ENCODE data around the gene TLCD2.
"Not testable (repeated sequence)": the region's sequence is repeated elsewhere in the genome, so short reads cannot be mapped to it uniquely, and the experiment has no call there.

The TLCD2 gene

DNA sequence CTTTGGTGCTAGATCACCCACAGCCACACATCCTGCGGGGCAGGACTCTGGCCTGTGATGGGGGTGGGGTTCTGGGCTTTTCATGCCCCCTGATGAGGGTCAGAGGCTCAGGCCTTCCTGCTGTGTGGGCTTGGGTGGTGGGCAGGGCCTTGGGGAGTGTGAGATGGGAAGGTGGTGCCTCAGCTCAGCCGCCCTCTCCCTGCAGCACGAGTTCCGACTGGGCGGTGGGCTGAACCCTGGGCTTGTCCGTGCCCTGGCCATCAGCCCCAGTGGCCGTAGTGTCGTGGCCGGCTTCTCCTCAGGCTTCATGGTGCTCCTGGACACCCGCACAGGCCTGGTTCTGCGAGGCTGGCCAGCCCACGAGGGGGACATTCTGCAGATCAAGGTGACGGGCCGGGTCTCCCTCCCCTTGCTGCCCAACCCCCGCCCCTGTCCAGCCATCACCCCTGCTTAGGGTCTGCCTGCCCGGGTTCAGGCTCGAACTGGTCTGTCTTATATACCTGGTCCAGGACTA lies 25.7 kb upstream of the TLCD2 start:
- DNase-seq (ENCODE audit: low spot score), result no peak

DNA sequence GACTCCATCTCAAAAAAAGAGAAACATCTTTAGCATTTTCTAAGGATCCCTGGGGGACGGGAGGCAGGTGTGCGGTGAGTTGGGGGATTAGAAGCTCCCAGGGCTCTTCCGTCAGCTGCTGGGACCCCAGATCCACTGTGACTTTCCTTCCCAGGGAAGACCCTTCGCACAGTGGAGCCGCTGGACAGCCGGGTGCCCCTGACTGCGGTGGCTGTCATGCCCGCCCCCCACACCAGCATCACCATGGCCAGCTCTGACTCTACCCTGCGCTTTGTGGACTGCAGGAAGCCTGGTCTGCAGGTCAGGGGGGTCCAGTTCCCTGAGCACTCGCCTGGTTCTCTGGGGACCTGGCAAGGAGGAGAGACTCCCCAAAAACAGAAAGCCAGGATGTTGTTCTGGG lies 25.2 kb upstream of the TLCD2 start:
- DNase-seq (ENCODE audit: low spot score), result no peak

DNA sequence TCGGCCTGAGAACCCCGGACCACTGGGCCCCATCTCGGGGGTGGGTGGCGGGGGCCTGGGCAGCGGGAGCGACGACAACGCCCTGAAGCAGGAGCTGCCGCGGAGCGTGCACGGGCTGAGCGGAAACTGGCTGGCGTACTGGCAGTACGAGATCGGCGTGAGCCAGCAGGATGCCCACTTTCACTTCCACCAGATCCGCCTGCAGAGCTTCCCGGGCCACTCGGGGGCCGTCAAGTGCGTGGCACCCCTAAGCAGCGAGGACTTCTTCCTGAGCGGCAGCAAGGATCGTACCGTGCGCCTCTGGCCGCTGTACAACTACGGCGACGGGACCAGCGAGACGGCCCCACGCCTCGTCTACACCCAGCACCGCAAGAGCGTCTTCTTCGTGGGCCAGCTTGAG lies 23.6 kb upstream of the TLCD2 start:
- DNase-seq (ENCODE audit: low spot score), result no peak

DNA sequence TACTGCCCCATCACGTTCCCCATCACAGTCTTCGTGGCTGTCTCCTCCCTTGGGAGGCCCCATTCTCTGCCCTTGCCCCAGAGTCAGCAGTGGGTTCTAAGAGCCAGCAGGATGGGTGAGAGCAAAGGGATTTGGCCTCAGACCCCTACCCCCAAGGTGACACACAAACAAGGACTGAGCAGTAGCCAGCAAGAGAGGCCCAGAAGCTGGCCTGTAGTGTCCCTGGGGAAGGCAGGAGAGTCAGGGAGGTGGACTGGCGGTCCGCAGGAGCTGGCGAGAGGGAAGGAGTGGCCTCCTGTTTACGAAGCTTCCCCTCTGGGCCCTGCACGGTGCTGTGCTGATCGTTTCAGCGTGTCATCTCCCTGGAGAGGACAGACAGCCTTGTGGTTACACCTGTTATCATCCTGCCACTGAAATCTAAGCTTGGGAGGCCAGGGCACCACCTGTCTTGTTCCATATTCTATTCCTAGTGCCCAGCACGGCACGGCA lies 22.7 kb upstream of the TLCD2 start:
- DNase-seq (ENCODE audit: low spot score), result no peak

DNA sequence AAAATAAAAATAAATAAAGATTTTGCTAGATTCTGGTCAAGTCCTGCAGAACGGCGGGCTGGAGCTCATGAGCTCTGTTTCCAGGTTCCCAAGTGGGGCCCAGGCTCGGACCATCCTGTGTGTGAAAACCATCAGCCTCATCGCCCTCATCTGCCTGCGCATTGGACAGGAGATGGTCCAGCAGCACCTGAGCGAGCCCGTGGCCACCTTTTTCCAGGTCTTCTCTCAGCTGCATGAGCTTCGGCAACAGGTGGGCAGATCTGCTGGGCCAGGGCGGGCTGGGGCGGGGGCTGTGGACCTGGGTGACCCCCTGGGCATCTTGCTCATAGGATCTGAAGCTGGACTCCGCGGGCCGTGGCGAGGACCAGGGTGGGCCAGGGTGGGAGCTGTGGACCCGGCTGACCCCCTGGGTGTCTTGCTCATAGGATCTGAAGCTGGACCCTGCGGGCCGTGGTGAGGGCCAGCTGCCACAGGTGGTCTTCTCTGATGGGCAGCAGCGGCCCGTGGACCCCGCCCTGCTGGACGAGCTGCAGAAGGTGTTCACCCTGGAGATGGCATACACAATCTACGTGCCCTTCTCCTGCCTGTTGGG lies 22.2 kb upstream of the TLCD2 start:
- DNase-seq (ENCODE audit: low spot score), result no peak

DNA sequence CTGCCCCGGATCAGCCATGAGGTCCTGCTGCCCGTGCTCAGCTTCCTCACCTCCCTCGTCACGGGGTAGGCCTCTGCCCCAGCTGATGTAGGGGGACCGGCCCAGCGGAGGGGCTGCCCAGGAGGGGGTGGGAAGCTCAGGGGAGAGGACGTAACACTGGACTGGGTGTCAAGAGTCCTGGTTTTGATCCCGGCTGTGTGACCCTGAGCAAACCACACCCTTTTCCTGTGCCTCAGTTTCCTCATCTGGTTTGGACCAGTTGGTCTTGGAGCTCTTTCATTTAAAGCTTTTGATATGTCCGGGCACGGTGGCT lies 21.0 kb upstream of the TLCD2 start:
- DNase-seq (ENCODE audit: low spot score), result no peak

DNA sequence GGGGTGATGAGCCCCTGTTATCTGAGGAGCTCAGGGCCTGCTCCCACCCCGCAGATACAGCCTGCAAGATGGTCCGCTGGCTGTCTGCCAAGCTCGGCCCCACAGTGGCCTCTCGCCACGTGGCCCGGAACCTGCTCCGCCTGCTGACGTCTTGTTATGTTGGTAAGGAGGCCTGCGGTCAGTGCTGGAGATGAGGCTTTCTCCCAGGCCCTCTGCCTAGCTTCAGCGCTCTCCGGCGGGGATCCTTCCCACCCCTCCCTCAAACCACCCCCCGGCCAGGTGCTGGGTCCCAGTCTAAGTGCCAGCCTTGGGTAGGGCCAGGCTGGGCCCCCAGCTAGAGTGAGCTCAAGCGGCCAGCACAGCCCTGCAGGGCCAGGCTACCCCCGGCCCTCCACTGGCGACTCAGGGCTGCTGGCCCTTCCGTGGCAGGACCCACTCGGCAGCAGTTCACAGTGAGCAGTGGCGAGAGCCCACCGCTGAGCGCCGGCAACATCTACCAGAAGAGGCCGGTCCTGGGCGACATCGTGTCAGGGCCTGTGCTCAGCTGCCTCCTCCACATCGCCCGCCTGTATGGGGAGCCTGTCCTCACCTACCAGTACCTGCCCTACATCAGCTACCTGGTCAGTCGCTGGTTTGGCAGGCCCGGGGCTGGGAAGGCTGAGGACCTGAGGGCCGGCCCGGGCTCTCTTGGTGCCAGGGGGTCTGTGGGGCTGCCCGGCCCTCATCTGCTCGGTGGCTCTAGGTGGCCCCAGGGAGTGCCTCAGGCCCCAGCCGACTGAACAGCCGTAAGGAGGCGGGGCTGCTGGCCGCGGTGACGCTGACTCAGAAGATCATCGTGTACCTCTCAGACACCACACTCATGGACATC lies 20.4 kb upstream of the TLCD2 start:
- DNase-seq (ENCODE audit: low spot score), result no peak

DNA sequence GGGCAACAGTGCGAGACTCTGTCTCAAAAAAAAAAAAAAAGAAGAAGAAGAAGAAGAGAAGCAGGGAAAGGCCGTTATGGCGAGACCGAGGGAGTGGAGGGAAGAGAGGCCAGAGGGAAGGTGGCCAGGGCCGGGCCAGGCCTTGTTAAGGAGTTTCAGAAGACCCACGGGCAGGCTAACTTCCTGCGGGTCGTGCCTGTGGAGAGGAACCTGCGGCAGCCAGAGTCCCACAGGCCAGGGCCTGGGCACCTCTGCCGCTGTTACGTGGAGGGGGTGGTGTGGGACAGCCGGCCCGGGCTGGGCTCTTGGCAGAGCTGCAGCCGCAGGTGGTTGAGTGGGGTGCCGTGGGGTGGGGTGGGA lies 19.8 kb upstream of the TLCD2 start:
- DNase-seq (ENCODE audit: low spot score), result no peak

DNA sequence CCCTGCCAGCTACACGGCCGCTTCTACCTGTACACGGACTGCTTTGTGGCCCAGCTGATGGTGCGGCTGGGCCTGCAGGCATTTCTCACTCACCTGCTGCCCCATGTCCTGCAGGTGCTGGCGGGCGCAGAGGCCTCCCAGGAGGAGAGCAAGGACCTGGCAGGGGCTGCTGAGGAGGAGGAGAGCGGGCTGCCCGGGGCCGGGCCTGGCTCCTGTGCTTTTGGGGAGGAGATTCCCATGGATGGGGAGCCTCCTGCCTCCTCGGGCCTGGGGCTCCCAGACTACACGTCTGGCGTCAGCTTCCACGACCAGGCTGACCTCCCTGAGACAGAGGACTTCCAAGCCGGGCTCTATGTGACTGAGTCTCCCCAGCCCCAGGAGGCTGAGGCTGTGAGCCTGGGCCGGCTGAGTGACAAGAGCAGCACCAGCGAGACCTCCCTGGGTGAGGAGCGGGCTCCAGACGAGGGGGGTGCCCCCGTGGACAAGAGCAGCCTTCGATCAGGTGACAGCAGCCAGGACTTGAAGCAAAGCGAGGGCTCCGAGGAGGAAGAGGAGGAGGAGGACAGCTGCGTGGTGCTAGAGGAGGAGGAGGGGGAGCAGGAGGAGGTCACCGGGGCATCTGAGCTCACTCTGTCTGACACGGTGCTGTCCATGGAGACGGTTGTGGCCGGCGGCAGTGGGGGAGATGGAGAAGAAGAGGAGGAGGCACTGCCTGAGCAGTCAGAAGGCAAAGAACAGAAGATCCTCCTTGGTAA lies 17.9 kb upstream of the TLCD2 start:
- DNase-seq (ENCODE audit: low spot score), result no peak

DNA sequence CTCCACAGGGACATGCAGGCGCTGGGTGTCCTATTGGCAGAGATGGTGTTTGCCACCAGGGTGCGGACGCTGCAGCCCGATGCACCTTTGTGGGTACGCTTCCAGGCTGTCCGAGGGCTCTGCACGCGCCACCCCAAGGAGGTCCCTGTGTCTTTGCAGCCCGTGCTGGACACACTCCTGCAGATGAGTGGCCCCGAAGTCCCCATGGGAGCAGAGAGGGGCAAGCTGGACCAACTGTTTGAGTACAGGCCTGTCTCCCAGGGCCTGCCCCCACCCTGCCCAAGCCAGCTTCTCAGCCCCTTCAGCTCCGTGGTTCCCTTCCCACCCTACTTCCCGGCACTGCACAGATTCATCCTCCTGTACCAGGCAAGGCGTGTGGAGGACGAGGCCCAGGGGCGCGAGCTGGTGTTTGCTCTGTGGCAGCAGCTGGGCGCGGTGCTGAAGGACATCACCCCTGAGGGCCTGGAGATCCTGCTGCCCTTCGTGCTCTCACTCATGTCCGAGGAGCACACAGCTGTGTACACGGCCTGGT lies 17.1 kb upstream of the TLCD2 start:
- no peak for DNase-seq (ENCODE audit: low spot score)

DNA sequence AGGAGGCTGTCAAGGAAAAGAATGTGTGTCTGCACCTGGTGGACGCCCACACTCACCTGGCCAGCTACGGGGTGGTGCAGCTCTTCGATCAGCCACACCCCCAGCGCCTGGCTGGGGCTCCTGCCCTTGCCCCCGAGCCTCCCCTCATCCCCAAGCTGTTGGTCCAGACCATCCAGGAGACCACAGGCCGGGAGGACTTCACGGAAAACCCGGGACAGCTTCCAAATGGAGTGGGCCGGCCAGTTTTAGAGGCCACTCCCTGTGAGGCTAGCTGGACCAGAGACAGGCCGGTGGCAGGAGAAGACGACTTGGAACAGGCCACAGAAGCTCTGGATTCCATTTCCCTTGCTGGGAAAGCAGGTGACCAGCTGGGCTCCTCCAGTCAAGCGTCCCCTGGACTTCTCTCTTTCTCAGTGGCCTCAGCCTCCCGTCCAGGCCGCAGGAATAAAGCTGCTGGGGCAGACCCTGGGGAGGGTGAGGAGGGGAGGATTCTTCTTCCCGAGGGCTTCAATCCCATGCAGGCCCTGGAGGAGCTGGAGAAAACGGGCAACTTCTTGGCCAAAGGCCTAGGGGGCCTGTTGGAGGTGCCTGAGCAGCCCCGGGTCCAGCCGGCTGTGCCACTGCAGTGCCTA lies 16.6 kb upstream of the TLCD2 start:
- DNase-seq (ENCODE audit: low spot score), result no peak

DNA sequence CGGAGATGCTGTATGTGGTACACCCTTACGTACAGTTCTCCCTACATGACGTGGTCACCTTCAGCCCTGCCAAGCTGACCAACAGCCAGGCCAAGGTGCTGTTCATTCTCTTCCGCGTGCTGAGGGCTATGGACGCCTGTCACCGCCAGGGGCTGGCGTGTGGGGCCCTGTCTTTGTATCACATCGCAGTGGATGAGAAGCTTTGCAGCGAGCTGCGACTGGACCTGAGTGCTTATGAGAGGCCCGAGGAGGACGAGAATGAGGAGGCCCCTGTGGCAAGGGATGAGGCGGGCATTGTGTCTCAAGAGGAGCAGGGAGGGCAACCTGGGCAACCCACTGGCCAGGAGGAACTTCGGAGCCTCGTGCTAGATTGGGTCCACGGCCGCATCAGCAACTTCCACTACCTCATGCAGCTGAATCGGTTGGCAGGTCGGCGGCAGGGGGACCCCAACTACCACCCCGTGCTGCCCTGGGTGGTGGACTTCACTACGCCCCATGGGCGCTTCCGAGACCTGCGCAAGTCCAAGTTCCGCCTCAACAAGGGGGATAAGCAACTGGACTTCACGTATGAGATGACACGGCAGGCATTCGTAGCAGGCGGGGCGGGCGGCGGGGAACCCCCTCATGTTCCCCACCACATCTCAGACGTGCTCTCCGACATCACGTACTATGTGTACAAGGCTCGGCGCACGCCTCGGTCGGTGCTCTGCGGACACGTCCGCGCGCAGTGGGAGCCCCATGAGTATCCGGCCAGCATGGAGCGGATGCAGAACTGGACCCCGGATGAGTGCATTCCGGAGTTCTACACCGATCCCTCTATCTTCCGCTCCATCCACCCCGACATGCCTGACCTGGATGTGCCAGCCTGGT lies 15.7 kb upstream of the TLCD2 start:
- no peak for DNase-seq (ENCODE audit: low spot score)

DNA sequence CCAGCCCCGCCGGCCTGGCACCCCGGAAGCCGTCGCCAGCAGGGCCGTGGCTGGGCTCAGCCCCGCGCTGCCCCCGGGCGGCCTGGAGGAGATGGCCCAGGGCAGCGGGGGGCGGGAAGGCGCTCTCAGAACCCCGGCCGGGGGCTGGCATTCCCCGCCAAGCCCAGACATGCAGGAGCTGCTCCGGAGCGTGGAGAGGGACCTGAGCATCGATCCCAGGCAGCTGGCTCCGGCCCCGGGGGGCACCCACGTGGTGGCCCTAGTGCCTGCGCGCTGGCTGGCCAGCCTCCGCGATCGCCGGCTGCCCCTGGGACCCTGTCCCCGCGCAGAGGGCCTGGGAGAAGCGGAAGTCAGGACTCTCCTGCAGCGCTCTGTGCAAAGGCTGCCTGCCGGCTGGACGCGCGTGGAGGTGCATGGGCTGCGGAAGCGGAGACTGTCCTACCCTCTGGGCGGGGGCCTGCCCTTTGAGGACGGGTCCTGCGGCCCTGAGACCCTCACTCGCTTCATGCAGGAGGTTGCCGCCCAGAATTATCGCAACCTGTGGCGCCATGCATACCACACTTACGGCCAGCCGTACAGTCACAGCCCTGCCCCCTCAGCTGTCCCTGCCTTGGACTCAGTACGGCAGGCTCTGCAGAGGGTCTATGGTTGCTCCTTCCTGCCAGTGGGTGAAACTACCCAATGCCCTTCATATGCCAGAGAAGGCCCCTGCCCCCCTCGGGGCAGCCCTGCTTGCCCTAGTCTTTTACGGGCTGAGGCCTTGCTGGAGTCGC lies 14.9 kb upstream of the TLCD2 start:
- DNase-seq (ENCODE audit: low spot score), result no peak

DNA sequence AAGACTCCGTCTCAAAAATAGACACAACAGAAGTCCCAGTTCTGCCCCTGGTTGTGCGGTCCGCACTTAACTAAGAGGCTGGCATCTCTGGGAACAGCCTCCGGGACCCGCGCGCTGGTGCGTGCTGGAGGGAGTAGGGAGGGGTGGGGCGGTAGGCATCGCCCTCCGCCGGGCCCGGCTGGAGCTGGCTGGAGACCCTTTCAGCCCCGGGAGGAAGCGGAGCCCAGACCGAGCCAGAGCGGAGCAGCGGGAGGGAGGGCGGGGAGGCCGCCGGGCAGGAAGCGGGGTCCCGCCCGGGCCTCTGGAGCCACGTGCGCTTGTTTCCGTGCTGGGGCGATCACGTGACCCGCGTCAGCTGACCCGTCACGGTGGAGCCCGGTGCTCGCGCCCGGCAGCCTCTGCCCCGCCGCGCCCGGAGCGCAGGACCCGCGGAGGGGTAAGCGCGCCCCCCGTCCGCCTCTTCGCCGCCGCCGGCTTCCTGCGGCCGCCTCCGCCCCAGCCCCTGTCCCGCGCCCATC lies 14.2 kb upstream of the TLCD2 start, which contains the start of gene WDR81:
TSS of gene WDR81 (plus strand) at position 354 of the 518 bp plus-strand sequence. CDS start 256 bp downstream, outside the sequence.
- DNase-seq (ENCODE audit: low spot score), result peak; percentile 85

DNA sequence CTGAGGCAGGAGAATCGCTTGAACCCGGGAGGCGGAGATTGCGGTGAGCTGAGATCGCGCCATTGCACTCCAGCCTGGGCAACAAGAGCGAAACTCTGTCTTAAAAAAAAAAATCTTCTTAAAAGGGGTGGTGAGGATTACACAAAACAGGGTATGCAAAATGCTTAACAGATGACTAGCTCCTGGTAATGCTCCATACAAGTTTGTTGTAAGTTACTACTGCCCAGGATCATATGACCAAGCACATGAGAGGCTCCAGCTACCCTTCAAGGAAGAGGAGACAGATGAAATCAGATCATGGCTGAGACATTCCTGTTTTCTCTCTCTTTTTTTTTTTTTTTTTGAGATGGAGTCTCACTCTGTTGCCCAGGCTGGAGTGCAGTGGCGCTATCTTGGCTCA lies 11.8 kb upstream of the TLCD2 start:
- not testable (repeated sequence) for DNase-seq (ENCODE audit: low spot score)

DNA sequence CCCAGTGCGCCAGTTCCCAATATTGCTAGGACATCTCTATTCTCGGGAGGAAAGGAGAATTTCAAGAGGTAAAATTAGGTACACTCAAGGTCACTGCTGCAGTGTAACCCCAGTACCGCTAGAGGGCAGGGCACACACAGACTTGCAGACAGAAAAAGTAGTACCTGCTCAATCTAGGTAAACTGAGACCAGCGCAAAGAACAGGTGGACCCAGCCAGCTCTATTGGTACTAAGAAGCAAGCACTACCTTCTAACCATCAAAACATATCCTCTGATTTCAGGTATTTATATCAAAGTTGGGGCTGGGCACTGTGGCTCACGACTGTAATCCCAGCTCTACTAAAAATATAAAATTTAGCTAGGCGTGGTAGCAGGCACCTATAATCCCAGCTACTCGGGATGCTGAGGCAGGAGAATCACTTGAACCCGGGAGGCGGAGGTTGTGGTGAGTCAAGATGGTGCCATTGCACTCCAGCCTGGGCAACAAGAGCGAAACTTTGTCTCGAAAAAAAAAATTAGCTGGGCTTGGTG lies 10.7 kb upstream of the TLCD2 start:
- no peak for DNase-seq (ENCODE audit: low spot score)

DNA sequence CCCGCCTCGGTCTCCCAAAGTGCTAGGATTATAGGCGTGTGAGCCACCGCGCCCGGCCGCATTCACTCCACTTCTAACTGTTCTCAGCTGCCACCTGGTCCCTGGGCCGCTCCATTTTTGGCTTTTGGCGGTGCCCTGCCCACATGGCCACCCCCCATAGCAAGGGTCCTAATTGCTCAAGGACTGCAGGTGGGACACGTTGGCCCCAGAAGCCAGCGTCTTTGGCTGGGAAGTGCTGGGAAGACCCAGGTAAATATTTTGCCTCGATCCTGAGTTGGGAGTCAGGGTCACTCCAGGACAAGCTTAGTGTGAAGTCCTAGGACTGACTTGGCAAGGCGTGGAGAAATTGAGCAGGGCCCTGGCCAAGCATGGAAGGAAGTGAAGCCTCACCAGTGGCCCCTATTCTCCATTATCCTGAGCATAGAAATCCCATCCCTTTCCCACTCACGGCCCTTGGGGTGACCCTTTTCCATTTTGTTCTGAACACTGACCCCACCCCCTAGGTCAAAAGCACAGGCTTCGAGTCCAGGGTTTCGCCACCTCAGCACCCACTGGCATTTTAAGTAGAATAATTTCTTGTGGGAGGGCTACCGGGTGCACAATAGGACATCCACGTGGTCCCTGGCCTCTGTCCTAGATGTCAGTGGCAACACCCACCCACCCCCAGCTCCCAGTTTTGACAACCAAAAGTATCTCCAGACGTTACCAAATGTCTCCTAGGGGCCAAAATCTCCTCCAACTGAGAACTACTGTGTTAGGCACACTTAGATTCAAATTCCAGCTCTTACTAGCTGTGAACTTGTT lies 8.4 kb upstream of the TLCD2 start:
- no peak for DNase-seq (ENCODE audit: low spot score)

DNA sequence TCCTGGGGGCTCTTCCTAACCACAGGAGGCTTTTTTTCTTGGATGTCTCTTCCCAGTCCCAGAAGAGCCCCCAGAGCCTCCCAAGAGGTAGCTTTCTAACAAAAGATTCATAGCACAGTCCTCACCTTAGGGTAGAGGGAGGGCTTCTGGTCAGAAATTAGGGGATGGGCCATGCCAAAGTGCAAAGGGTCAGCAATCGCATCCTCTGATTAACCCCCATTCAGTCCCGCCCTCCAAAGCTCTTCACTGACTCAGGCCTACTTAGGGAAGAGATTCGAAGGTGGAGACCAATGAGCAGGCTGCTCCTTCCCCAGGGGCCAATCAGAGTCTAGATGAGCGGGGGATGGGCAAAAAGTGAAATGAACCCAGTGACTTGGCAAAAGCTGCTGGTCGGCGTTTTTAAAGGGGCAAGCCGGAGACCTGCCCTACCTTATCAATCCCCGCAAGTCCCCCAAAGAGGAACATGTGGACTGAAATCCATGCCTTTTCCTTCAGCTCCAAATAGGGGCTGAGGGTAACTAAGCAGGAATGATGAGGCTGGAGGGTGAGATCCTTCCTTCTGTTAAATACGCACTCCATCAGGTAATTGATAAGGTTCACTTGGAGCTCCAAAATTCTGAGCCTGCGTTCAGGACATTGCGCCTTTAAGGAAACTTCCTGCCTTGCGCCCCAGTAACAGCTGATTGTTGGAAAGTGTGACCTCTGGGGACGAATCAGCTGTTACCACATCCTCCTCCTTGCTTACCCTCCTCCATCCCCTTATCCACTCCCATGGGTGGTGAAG lies 6.9 kb upstream of the TLCD2 start:
- DNase-seq (ENCODE audit: low spot score), result peak; percentile 97
